Activated T-cell treated with anti-CD3 and anti-CD28 coated beads, Interleukin-2, amount 50 U/mL, for 72 hours (primary cell): Measurements from ENCODE around the gene RORC. TPM values are rescaled to one million over a fixed set of nuclear protein-coding genes. Genes with fewer than 3 reads are reported as not detected.

Source experiments
- ATAC-seq, 2 donors: fragments of 150-1000 bp; cut with Tn5 transposase; replicated peaks in 1 of 2; 2 replicates each; pipeline ENCODE4 v1.10.0; 2021; ENCODE audit warnings: moderate library complexity in 2 of 2, mild to moderate bottlenecking in 1 of 2
- DNase-seq, 2 donors: peaks; one replicate each; pipeline ENCODE4 v3.0.0; 2021 to 2022; ENCODE audit warnings: mixed read lengths in 1 of 2
- H3K27ac Mint-ChIP-seq: one replicate; pipeline ENCODE4 v1.8.0; 2022; ENCODE audit warnings: mild to moderate bottlenecking, moderate library complexity, mixed read lengths
- H3K27me3 Mint-ChIP-seq: one replicate; pipeline ENCODE4 v1.8.0; 2022; ENCODE audit warnings: low read depth, mixed read lengths
- H3K36me3 Mint-ChIP-seq, 2 donors: one replicate each; pipeline ENCODE4 v1.8.0; 2022; ENCODE audit warnings: mixed read lengths in 2 of 2, mild to moderate bottlenecking in 1 of 2; ENCODE audit not compliant: insufficient read depth in 2 of 2
- H3K4me1 Mint-ChIP-seq: one replicate; pipeline ENCODE4 v1.8.0; 2022; ENCODE audit warnings: low read depth, mixed read lengths
- H3K4me3 Mint-ChIP-seq, 2 donors: one replicate each; pipeline ENCODE4 v1.8.0; 2022; ENCODE audit warnings: mild to moderate bottlenecking in 2 of 2, mixed read lengths in 2 of 2, moderate library complexity in 2 of 2
- H3K9me3 Mint-ChIP-seq, 2 donors: one replicate each; pipeline ENCODE4 v1.8.0; 2022; ENCODE audit warnings: mixed read lengths in 2 of 2
- total RNA-seq, 2 donors: library from RNA; stranded (reverse); gene quantifications; one replicate each; pipeline ENCODE4 v1.2.3, GENCODE V29; 2022

Gene RORC
- total RNA-seq, 2 donors from 2014 or later, result 1.8 to 10.3 TPM

DNA sequence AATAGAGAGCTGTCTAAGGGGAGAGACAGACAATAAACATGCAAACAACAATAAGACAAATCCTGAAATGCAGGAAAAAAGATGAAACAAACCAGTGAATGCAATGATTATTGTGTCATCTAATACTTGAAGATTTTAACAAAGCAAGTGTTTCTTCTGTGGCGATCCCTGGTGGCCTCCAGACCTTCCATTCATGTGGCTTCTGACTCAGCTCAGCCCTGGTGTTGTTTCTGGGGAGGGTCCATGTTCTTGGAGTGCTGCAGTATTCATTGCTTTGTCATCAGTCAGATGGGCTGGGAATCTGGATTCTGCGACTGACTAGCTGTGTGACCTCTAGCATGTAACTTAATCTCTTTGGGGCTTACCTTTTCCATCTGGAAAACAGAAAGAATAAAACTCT is 9.5 kb upstream of the RORC start:
- no peak for ATAC-seq
- H3K4me3 Mint-ChIP-seq, result peak overlapping the region; percentile 88 to 97
- H3K4me1 Mint-ChIP-seq, result peaks cover 41% of the 10 kb centered on the region
- no peaks in the 10 kb centered on the region for H3K27me3 Mint-ChIP-seq
- no peak for DNase-seq
- peak overlapping the region; percentile 80 for H3K27ac Mint-ChIP-seq
- peaks cover 7 to 10% of the 10 kb centered on the region in 2 donors for H3K36me3 Mint-ChIP-seq
- no peaks in the 10 kb centered on the region for H3K9me3 Mint-ChIP-seq

DNA sequence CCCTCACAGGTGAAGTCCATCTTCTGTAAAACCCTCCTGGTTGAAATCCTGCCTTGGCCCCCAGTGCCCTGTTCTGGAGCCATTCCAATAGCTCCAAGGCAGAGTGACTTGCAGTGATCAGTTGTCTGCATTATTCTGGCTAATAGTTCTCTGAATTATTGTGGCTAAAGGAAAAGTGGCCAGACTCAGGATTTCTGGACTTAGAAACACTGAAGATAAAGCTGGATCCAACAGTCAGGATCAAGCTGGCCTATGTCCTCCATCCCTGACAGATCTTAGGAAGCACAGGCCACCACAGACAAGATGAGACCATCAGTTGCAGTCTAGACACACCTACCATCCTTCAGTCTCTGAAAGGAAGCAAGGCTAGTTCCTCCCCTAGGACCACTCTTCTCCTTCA is 8.8 kb upstream of the RORC start:
- Mint-ChIP-seq H3K9me3 (no peaks in the 10 kb centered on the region), H3K27ac (peak overlapping the region; percentile 80), H3K36me3 (peaks cover 4 to 8% of the 10 kb centered on the region in 2 donors), H3K27me3 (no peaks in the 10 kb centered on the region), H3K4me3 (peak overlapping the region; percentile 88 to 97), H3K4me1 (peaks cover 35% of the 10 kb centered on the region)
- DNase-seq, result no peak
- ATAC-seq, result no peak

- peak within 1 kb of the TSS; percentile 88 to 97 for H3K4me3 Mint-ChIP-seq
- peaks cover 37% of the 10 kb centered on the region for H3K4me1 Mint-ChIP-seq
- peaks cover 4 to 6% of the 10 kb centered on the region in 2 donors for H3K36me3 Mint-ChIP-seq
- H3K27me3 Mint-ChIP-seq, result no peaks in the 10 kb centered on the region
- peak; percentile 74 to 77 for ATAC-seq
- H3K27ac Mint-ChIP-seq, result peak within 1 kb of the TSS; percentile 80
- no peaks in the 10 kb centered on the region for H3K9me3 Mint-ChIP-seq
- peak; percentile 78 to 84 for DNase-seq
These were observed 8.1 kb upstream of the RORC start, which contains the start of gene C2CD4D for GRCh38 chr1:151839457-151840403. Gene C2CD4D, minus strand, starts transcription at chr1:151839820. Its CDS starts 831 bp downstream, at chr1:151838989.

- peaks cover 4 to 5% of the 10 kb centered on the region in 2 donors for H3K36me3 Mint-ChIP-seq
- H3K27ac Mint-ChIP-seq, result peak overlapping the region; percentile 77
- H3K9me3 Mint-ChIP-seq, result no peaks in the 10 kb centered on the region
- H3K27me3 Mint-ChIP-seq, result no peaks in the 10 kb centered on the region
- no peak for ATAC-seq
- H3K4me1 Mint-ChIP-seq, result peaks cover 44% of the 10 kb centered on the region
- no peak for DNase-seq
- peak overlapping the region; percentile 88 to 97 for H3K4me3 Mint-ChIP-seq
These were observed 7.4 kb upstream of the RORC start for GRCh38 chr1:151839082-151839412.

DNA sequence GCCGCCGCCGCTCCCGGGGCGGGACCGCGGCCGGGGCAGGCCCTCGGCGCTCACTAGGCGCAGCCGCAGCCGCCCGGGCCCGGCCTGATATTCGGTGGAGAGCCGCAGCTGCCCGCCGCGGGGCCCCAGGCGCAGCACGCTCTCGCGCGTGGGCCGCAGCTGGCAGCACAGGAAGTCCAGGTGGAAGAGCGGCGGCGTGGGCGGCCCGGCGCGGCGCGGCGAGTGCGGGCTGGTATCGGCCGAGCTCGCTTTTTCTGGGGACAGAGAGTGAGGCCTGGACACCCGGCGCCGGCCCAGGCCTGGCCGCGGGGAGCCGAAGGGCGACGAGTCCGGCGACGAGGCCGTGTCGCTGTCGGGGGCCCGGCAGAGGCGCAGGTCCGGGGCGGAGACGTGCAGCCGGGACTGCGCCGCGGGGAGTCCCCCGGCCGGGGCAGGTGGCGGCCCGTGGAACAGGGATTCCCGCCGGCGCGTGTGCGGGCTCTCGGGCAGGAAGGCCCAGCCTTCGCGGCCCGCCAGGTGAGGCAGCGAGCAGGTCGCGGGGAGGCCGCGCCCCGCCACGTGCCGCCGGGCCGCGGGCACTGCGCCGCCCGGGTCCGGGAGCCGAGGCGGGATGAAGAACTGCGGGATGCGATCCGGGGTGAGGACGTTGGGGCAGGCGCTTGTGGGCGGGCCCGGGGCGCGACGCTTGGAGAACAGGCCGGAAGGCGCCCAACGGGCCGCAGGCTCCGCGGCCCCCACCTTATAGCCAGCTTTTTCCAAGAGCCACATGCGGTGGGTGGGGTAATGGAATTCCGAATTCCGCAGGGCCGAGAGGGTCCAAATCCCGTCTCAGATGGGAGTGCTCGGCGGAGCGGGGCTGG is 6.8 kb upstream of the RORC start:
- Mint-ChIP-seq H3K36me3 (peaks cover 4 to 5% of the 10 kb centered on the region in 2 donors), H3K4me1 (peaks cover 50% of the 10 kb centered on the region), H3K27ac (peak overlapping the region; percentile 77), H3K4me3 (peak overlapping the region; percentile 97 to 98), H3K27me3 (no peaks in the 10 kb centered on the region), H3K9me3 (no peaks in the 10 kb centered on the region)
- DNase-seq (peak; percentile 69 to 74), ATAC-seq (peak; percentile 41 to 42)

- Mint-ChIP-seq H3K27ac (peak overlapping the region; percentile 96), H3K27me3 (no peaks in the 10 kb centered on the region), H3K4me1 (peaks cover 56% of the 10 kb centered on the region), H3K9me3 (no peaks in the 10 kb centered on the region), H3K4me3 (peak overlapping the region; percentile 97 to 98), H3K36me3 (peaks cover 4 to 5% of the 10 kb centered on the region in 2 donors)
- DNase-seq (no peak), ATAC-seq (peak in 1 of 2 donors; percentile 0)
These were observed 6.3 kb upstream of the RORC start for GRCh38 chr1:151837884-151838221.

DNA sequence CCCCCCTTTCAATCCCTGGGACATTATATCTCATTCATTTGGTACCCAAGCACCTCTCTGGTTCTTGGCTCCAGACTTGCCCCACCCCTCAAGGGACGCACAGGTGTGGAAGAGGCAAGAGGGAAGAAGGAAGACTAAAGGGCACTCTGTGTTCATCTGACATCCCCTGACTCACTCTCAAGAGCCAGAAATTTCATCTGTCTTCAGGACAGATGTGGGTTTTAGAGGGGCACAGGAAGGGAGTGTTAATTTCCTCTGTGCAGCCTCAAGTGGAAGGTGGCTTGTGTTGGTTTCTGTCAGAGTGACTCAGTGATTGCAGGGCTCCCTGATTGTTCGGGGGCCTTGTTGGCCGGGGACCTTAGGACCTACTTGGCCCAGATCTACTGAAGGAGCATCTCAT is 5.6 kb upstream of the RORC start:
- peak overlapping the region; percentile 96 for H3K27ac Mint-ChIP-seq
- DNase-seq, result peak in 1 of 2 donors; percentile 54
- peaks cover 63% of the 10 kb centered on the region for H3K4me1 Mint-ChIP-seq
- ATAC-seq, result peak; percentile 36 to 54
- no peaks in the 10 kb centered on the region for H3K9me3 Mint-ChIP-seq
- H3K36me3 Mint-ChIP-seq, result peaks cover 4 to 5% of the 10 kb centered on the region in 2 donors
- no peaks in the 10 kb centered on the region for H3K27me3 Mint-ChIP-seq
- H3K4me3 Mint-ChIP-seq, result peak overlapping the region; percentile 97 to 98

GRCh38 chr1:151835596-151835995 is 4.0 kb upstream of the RORC start:
- Mint-ChIP-seq H3K4me3 (no peak overlapping the region), H3K27me3 (no peaks in the 10 kb centered on the region), H3K9me3 (no peaks in the 10 kb centered on the region), H3K36me3 (peaks cover under 1 to 2% of the 10 kb centered on the region in 2 donors), H3K4me1 (peaks cover 74% of the 10 kb centered on the region), H3K27ac (no peak overlapping the region)
- ATAC-seq (no peak), DNase-seq (no peak)

- Mint-ChIP-seq H3K27me3 (no peaks in the 10 kb centered on the region), H3K9me3 (no peaks in the 10 kb centered on the region), H3K4me3 (no peak overlapping the region), H3K4me1 (peaks cover 74% of the 10 kb centered on the region), H3K27ac (no peak overlapping the region), H3K36me3 (no peaks in the 10 kb centered on the region)
- no peak for DNase-seq
- ATAC-seq, result no peak
These were observed 2.6 kb upstream of the RORC start for GRCh38 chr1:151834239-151834638.

GRCh38 chr1:151833172-151833900 is 1.7 kb upstream of the RORC start:
- Mint-ChIP-seq H3K36me3 (no peaks in the 10 kb centered on the region), H3K27me3 (no peaks in the 10 kb centered on the region), H3K4me3 (peak overlapping the region; percentile 29 to 71), H3K9me3 (no peaks in the 10 kb centered on the region), H3K4me1 (peaks cover 83% of the 10 kb centered on the region), H3K27ac (peak overlapping the region; percentile 2)
- DNase-seq (no peak), ATAC-seq (no peak)

- Mint-ChIP-seq H3K4me3 (peak overlapping the region in 1 of 2 donors; percentile 71), H3K36me3 (no peaks in the 10 kb centered on the region), H3K9me3 (no peaks in the 10 kb centered on the region), H3K27ac (no peak overlapping the region), H3K27me3 (no peaks in the 10 kb centered on the region), H3K4me1 (peaks cover 87% of the 10 kb centered on the region)
- DNase-seq (no peak), ATAC-seq (no peak)
These were observed 847 bp upstream of the RORC start for GRCh38 chr1:151832318-151832980.

DNA sequence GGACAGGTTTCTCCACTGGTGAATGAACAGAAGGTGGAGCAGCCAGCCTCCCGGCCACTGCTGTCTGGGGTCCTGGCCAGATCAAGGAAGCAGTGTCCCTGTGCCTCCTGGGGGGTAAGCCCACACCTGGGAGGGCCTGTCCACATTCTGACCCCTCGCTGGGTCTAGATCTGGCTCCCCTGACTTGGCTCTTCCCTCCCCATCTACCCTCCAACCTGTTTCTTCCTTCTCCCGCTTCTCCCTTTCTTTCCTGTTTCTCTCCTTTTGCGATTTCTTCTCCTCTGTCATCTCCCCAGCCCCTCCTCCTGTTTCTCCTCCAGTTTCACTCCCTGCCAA is 378 bp downstream of the RORC start:
- peak overlapping the region; percentile 71 to 82 for H3K4me3 Mint-ChIP-seq
- no peaks in the 10 kb centered on the region for H3K9me3 Mint-ChIP-seq
- no peaks in the 10 kb centered on the region for H3K27me3 Mint-ChIP-seq
- ATAC-seq (no peak), DNase-seq (no peak)
- H3K4me1 Mint-ChIP-seq, result peaks cover 85% of the 10 kb centered on the region
- H3K27ac Mint-ChIP-seq, result peak overlapping the region; percentile 55
- H3K36me3 Mint-ChIP-seq, result no peaks in the 10 kb centered on the region
